ENCODE results near the gene OR51S1. TPM values are rescaled to one million over a fixed set of nuclear protein-coding genes. Genes with fewer than 3 reads are reported as not detected.

Gene OR51S1, protein sequence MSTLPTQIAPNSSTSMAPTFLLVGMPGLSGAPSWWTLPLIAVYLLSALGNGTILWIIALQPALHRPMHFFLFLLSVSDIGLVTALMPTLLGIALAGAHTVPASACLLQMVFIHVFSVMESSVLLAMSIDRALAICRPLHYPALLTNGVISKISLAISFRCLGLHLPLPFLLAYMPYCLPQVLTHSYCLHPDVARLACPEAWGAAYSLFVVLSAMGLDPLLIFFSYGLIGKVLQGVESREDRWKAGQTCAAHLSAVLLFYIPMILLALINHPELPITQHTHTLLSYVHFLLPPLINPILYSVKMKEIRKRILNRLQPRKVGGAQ
- not detected for polyA plus RNA-seq
- long read RNA-seq, donor 1, result 0 reads
- long read RNA-seq, donor 2, result 0 reads
- long read RNA-seq, donor 3, result 0 reads
- long read RNA-seq, donor 4, result 0 reads
- long read RNA-seq, donor 5, result 0 reads
- long read RNA-seq, donor 6, result 0 reads
- long read RNA-seq, donor 7, result 0 reads
- long read RNA-seq, donor 8, result 0 reads
- long read RNA-seq, donor 9, result 0 reads
- long read RNA-seq, donor 10, result 0 reads

DNA sequence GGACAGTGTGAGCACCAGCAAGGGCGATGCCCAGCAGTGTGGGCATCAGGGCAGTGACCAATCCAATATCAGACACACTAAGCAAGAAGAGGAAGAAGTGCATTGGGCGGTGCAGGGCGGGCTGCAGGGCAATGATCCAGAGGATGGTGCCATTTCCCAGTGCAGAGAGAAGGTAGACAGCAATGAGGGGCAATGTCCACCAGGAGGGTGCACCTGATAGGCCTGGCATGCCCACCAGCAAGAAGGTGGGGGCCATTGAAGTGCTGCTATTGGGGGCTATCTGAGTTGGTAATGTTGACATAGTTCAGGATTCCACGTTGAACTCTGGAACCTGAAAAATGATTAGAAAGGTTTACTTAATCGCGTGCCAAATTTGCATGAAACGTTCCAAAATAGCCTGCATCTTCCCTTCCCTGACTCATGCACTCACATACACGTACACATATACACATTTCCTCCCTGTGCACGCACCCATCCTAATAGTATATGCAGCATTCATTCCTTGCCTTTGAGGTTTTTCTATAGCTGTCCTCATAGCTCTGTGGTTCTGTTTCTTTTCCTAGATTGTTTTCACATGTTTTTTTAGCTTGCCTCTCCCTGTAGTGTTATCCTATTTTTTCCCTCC, at the start of gene OR51S1:
Gene OR51S1 (minus strand): TSS at position 301 of the 625 bp plus-strand sequence. CDS start 0 bp downstream, at position 301.
- DNase-seq, result no peak
- whole genome bisulfite sequencing, 3 donors, result 30 to 60% (median 43%) methylated on average over 9 of the region's 9 CpGs
- no peaks in the 10 kb centered on the region for H3K27me3 ChIP-seq (ENCODE audit: control insufficient read depth in 3 of 3, insufficient read depth in 3 of 3, low read length in 3 of 3)
- no peak within 1 kb of the TSS for H3K4me3 ChIP-seq (ENCODE audit: low read depth in 1 of 3, low read length in 3 of 3)
- H3K4me1 ChIP-seq (ENCODE audit: control insufficient read depth in 3 of 3, insufficient read depth in 2 of 3, low read depth in 1 of 3, low read length in 2 of 3), result no peaks in the 10 kb centered on the region
- H3K36me3 ChIP-seq (ENCODE audit: control insufficient read depth in 3 of 3, insufficient read depth in 2 of 3, low read depth in 1 of 3, low read length in 3 of 3), result no peaks in the 10 kb centered on the region
- H3K9me3 ChIP-seq (ENCODE audit: control insufficient read depth in 2 of 2, insufficient read depth in 1 of 2, low read depth in 1 of 2, low read length in 1 of 2), result no peaks in the 10 kb centered on the region
- H3K27ac ChIP-seq (ENCODE audit: low read depth in 1 of 3, low read length in 2 of 3), result no peak within 1 kb of the TSS
- FAIRE-seq, result no peak

DNA sequence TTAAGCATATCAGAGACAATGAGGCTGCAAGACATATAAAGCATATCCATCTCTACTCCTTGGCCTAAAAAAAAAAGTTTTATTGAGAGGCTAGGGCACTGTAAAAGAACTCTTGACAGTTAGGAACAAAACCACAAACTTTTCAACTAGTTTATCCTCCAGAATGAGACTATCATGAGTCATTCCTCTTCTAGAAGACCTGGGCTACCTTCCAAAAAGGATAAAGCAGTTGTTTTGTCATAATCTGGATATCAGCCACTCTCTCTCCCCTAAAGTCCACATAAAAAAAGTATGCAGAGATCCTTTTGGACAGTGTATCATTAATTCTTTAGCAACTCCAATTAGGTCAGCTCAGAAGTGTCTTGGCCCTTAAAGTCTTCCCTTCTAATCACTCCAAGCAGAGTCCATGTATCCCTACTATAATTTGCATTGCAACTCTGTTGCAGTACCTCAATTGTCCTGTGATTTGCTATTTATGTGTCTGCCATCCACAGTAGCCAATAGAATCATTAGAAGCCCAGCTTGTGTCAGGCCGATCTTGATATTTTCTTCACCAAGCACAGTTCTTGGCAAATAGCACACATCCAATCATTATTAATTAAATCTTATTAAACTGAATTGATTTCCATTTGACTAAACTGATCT, 43.1 kb upstream of the OR51S1 start:
- FAIRE-seq (no peak), DNase-seq (no peak)
- Histone ChIP-seq H3K36me3 (ENCODE audit: control insufficient read depth in 3 of 3, insufficient read depth in 2 of 3, low read depth in 1 of 3, low read length in 3 of 3) (no peaks in the 10 kb centered on the region), H3K9me3 (ENCODE audit: control insufficient read depth in 2 of 2, insufficient read depth in 1 of 2, low read depth in 1 of 2, low read length in 1 of 2) (no peaks in the 10 kb centered on the region), H3K27me3 (ENCODE audit: control insufficient read depth in 3 of 3, insufficient read depth in 3 of 3, low read length in 3 of 3) (no peaks in the 10 kb centered on the region), H3K27ac (ENCODE audit: low read depth in 1 of 3, low read length in 2 of 3) (no peak overlapping the region), H3K4me3 (ENCODE audit: low read depth in 1 of 3, low read length in 3 of 3) (no peak overlapping the region), H3K4me1 (ENCODE audit: control insufficient read depth in 3 of 3, insufficient read depth in 2 of 3, low read depth in 1 of 3, low read length in 2 of 3) (no peaks in the 10 kb centered on the region)
- WGBS, 3 donors, result 83 to 100% (median 93%) methylated on average over 1 of the region's 1 CpG

DNA sequence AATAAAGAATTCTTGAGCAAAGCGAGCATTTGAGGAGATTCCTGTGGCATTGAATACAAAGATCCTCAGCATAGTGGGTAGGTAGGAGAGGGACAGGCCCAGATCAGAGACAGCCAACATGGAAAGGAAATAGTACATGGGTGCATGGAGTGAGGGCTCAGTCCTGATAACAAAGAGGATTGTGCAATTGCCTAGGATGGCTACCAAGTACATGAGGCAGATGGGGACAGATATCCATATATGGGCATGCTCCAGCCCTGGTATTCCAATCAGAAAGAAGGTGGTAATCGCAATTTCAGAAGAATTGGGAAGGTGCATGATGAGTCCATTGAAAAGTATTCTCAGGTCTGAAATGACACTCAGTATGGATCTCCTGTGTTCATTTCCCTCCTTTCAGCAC, 41.3 kb upstream of the OR51S1 start:
- H3K27ac ChIP-seq (ENCODE audit: low read depth in 1 of 3, low read length in 2 of 3), result no peak overlapping the region
- H3K4me1 ChIP-seq (ENCODE audit: control insufficient read depth in 3 of 3, insufficient read depth in 2 of 3, low read depth in 1 of 3, low read length in 2 of 3), result no peaks in the 10 kb centered on the region
- H3K36me3 ChIP-seq (ENCODE audit: control insufficient read depth in 3 of 3, insufficient read depth in 2 of 3, low read depth in 1 of 3, low read length in 3 of 3), result no peaks in the 10 kb centered on the region
- H3K27me3 ChIP-seq (ENCODE audit: control insufficient read depth in 3 of 3, insufficient read depth in 3 of 3, low read length in 3 of 3), result no peaks in the 10 kb centered on the region
- H3K9me3 ChIP-seq (ENCODE audit: control insufficient read depth in 2 of 2, insufficient read depth in 1 of 2, low read depth in 1 of 2, low read length in 1 of 2), result no peaks in the 10 kb centered on the region
- 84 to 88% (median 86%) methylated on average over 2 of the region's 2 CpGs for WGBS, 3 donors
- FAIRE-seq (no peak), DNase-seq (no peak)
- no peak overlapping the region for H3K4me3 ChIP-seq (ENCODE audit: low read depth in 1 of 3, low read length in 3 of 3)

DNA sequence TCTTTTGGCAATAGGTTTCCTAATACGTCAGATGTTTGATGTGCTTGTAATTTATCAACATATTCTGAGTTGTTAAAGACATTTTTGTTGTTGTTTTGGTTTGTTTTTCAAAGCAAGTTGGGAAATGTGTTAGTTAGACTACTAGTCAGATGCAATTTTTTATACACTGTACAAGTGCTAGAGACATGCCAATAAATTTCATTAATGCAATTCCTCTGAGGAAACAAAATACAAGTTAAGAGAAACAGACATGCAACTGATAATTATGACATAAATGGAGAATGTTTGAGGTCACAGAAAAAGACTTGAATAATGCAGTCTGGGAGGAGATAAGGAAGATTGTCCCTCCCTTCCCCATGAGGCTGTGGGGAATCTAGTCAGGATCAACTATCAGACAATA, 38.6 kb upstream of the OR51S1 start:
- H3K4me1 ChIP-seq (ENCODE audit: control insufficient read depth in 3 of 3, insufficient read depth in 2 of 3, low read depth in 1 of 3, low read length in 2 of 3), result no peaks in the 10 kb centered on the region
- no peaks in the 10 kb centered on the region for H3K9me3 ChIP-seq (ENCODE audit: control insufficient read depth in 2 of 2, insufficient read depth in 1 of 2, low read depth in 1 of 2, low read length in 1 of 2)
- no peaks in the 10 kb centered on the region for H3K27me3 ChIP-seq (ENCODE audit: control insufficient read depth in 3 of 3, insufficient read depth in 3 of 3, low read length in 3 of 3)
- H3K4me3 ChIP-seq (ENCODE audit: low read depth in 1 of 3, low read length in 3 of 3), result no peak overlapping the region
- FAIRE-seq, result no peak
- DNase-seq, result no peak
- no peak overlapping the region for H3K27ac ChIP-seq (ENCODE audit: low read depth in 1 of 3, low read length in 2 of 3)
- 0% methylated on average over 1 of the region's 1 CpG for WGBS, 3 donors
- no peaks in the 10 kb centered on the region for H3K36me3 ChIP-seq (ENCODE audit: control insufficient read depth in 3 of 3, insufficient read depth in 2 of 3, low read depth in 1 of 3, low read length in 3 of 3)

DNA sequence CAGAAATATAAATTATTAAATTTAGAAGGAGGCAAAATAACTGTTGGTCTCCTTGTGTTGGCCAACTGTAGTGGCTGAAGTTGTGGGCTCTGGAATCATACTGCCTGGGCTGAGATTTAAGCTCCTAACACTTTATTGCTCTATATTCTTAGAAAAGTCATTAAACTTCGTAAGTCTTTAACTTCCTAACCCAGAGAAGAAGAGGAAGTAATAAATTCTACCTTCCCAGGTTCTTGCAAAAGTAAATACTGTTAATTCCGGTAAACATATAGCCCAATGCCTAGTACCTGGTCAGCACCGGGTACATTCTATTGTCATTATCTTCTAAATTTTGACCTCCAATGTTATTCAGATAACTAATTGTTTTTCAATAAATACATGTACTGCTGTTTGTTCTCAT, 37.2 kb upstream of the OR51S1 start:
- H3K27me3 ChIP-seq (ENCODE audit: control insufficient read depth in 3 of 3, insufficient read depth in 3 of 3, low read length in 3 of 3), result no peaks in the 10 kb centered on the region
- WGBS, 3 donors, result 6 to 42% (median 15%) methylated on average over 3 of the region's 3 CpGs

DNA sequence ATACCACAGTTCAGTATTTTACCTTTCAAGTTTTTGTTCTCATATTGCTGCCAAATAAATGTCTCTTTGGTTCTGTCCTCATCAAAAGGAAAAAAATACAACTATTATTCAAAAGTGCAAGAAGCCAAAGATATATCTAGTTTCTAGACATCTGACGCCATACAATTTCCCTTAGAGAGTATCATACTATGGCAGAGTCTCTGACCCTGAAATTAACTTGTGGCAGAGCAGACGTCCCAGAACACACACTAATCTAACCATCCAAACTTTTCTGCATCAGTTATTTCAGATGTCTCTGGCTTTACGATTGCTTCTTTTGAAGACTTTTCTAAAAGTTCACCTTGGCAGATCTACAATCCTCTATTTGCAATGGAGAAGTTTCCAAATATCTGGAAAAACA, 35.4 kb upstream of the OR51S1 start:
- Histone ChIP-seq H3K4me1 (ENCODE audit: control insufficient read depth in 3 of 3, insufficient read depth in 2 of 3, low read depth in 1 of 3, low read length in 2 of 3) (no peaks in the 10 kb centered on the region), H3K27me3 (ENCODE audit: control insufficient read depth in 3 of 3, insufficient read depth in 3 of 3, low read length in 3 of 3) (no peaks in the 10 kb centered on the region), H3K9me3 (ENCODE audit: control insufficient read depth in 2 of 2, insufficient read depth in 1 of 2, low read depth in 1 of 2, low read length in 1 of 2) (no peaks in the 10 kb centered on the region), H3K4me3 (ENCODE audit: low read depth in 1 of 3, low read length in 3 of 3) (no peak overlapping the region), H3K36me3 (ENCODE audit: control insufficient read depth in 3 of 3, insufficient read depth in 2 of 3, low read depth in 1 of 3, low read length in 3 of 3) (no peaks in the 10 kb centered on the region), H3K27ac (ENCODE audit: low read depth in 1 of 3, low read length in 2 of 3) (no peak overlapping the region)
- WGBS, 3 donors, result 80 to 84% (median 81%) methylated on average over 3 of the region's 3 CpGs
- DNase-seq, result no peak
- FAIRE-seq, result no peak

More for the DNA sequence above, 37.2 kb upstream of the OR51S1 start:
- Histone ChIP-seq H3K4me1 (ENCODE audit: control insufficient read depth in 3 of 3, insufficient read depth in 2 of 3, low read depth in 1 of 3, low read length in 2 of 3) (no peaks in the 10 kb centered on the region), H3K9me3 (ENCODE audit: control insufficient read depth in 2 of 2, insufficient read depth in 1 of 2, low read depth in 1 of 2, low read length in 1 of 2) (no peaks in the 10 kb centered on the region), H3K4me3 (ENCODE audit: low read depth in 1 of 3, low read length in 3 of 3) (no peak overlapping the region), H3K27ac (ENCODE audit: low read depth in 1 of 3, low read length in 2 of 3) (no peak overlapping the region), H3K36me3 (ENCODE audit: control insufficient read depth in 3 of 3, insufficient read depth in 2 of 3, low read depth in 1 of 3, low read length in 3 of 3) (no peaks in the 10 kb centered on the region)
- DNase-seq, result no peak
- no peak for FAIRE-seq

DNA sequence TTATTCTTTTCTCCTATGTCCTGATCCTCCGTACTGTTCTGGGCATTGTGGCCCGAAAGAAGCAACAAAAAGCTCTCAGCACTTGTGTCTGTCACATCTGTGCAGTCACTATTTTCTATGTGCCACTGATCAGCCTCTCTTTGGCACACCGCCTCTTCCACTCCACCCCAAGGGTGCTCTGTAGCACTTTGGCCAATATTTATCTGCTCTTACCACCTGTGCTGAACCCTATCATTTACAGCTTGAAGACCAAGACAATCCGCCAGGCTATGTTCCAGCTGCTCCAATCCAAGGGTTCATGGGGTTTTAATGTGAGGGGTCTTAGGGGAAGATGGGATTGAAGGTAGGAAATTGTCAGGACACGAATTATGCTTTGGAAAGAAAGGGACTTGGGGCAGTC, 33.5 kb upstream of the OR51S1 start:
- FAIRE-seq (no peak), DNase-seq (no peak)
- H3K27me3 ChIP-seq (ENCODE audit: control insufficient read depth in 3 of 3, insufficient read depth in 3 of 3, low read length in 3 of 3), result no peaks in the 10 kb centered on the region
- no peaks in the 10 kb centered on the region for H3K4me1 ChIP-seq (ENCODE audit: control insufficient read depth in 3 of 3, insufficient read depth in 2 of 3, low read depth in 1 of 3, low read length in 2 of 3)
- no peaks in the 10 kb centered on the region for H3K36me3 ChIP-seq (ENCODE audit: control insufficient read depth in 3 of 3, insufficient read depth in 2 of 3, low read depth in 1 of 3, low read length in 3 of 3)
- no peak overlapping the region for H3K27ac ChIP-seq (ENCODE audit: low read depth in 1 of 3, low read length in 2 of 3)
- 62 to 77% (median 71%) methylated on average over 5 of the region's 5 CpGs for WGBS, 3 donors
- no peaks in the 10 kb centered on the region for H3K9me3 ChIP-seq (ENCODE audit: control insufficient read depth in 2 of 2, insufficient read depth in 1 of 2, low read depth in 1 of 2, low read length in 1 of 2)
- no peak overlapping the region for H3K4me3 ChIP-seq (ENCODE audit: low read depth in 1 of 3, low read length in 3 of 3)

DNA sequence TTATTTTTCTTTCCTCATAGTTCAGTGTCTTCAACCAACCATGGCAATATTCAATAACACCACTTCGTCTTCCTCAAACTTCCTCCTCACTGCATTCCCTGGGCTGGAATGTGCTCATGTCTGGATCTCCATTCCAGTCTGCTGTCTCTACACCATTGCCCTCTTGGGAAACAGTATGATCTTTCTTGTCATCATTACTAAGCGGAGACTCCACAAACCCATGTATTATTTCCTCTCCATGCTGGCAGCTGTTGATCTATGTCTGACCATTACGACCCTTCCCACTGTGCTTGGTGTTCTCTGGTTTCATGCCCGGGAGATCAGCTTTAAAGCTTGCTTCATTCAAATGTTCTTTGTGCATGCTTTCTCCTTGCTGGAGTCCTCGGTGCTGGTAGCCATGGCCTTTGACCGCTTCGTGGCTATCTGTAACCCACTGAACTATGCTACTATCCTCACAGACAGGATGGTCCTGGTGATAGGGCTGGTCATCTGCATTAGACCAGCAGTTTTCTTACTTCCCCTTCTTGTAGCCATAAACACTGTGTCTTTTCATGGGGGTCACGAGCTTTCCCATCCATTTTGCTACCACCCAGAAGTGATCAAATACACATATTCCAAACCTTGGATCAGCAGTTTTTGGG, 33.0 kb upstream of the OR51S1 start, which contains the start of gene OR51T1:
Gene OR51T1 (plus strand): TSS at position 41 of the 641 bp plus-strand sequence. CDS start 0 bp downstream, at position 41.
- Histone ChIP-seq H3K27ac (ENCODE audit: low read depth in 1 of 3, low read length in 2 of 3) (no peak within 1 kb of the TSS), H3K4me3 (ENCODE audit: low read depth in 1 of 3, low read length in 3 of 3) (no peak within 1 kb of the TSS), H3K9me3 (ENCODE audit: control insufficient read depth in 2 of 2, insufficient read depth in 1 of 2, low read depth in 1 of 2, low read length in 1 of 2) (no peaks in the 10 kb centered on the region), H3K4me1 (ENCODE audit: control insufficient read depth in 3 of 3, insufficient read depth in 2 of 3, low read depth in 1 of 3, low read length in 2 of 3) (no peaks in the 10 kb centered on the region), H3K27me3 (ENCODE audit: control insufficient read depth in 3 of 3, insufficient read depth in 3 of 3, low read length in 3 of 3) (no peaks in the 10 kb centered on the region), H3K36me3 (ENCODE audit: control insufficient read depth in 3 of 3, insufficient read depth in 2 of 3, low read depth in 1 of 3, low read length in 3 of 3) (no peaks in the 10 kb centered on the region)
- DNase-seq (no peak), FAIRE-seq (no peak)
- WGBS, 3 donors, result 78 to 85% (median 81%) methylated on average over 8 of the region's 8 CpGs

Data from small intestine (tissue), 16 donors.